Spleen (tissue), 11 donors: ENCODE measurements around the gene BCHE. TPM values are rescaled to one million over a fixed set of nuclear protein-coding genes. Genes with fewer than 3 reads are reported as not detected.

Experiments
- DNase-seq: peaks from one replicate; pipeline ENCODE4 v3.0.0-alpha.2; 2020
- H3K27ac ChIP-seq, 8 donors: fragments of 200-600 bp; sonication (generic) in 7 of 8; 1 replicate in 4 of 8; 2 replicates in 4 of 8; pipeline versions ENCODE4 v1.5.0 to v1.8.0; 2016 to 2021; ENCODE audit warnings: inconsistent platforms in 4 of 8, mild to moderate bottlenecking in 4 of 8, moderate library complexity in 1 of 8
- H3K27me3 ChIP-seq, 7 donors: fragments of 200-600 bp; sonication (generic) in 6 of 7; replicated peaks in 1 of 7; 1 replicate in 4 of 7; 2 replicates in 3 of 7; pipeline versions ENCODE4 v1.5.0 to v1.8.0; 2016 to 2021; ENCODE audit warnings: inconsistent platforms in 3 of 7, mild to moderate bottlenecking in 1 of 7
- H3K36me3 ChIP-seq, 6 donors: fragments of 200-600 bp; sonication (generic) in 5 of 6; 1 replicate in 4 of 6; 2 replicates in 2 of 6; pipeline versions ENCODE4 v1.5.0 to v1.8.0; 2016 to 2021; ENCODE audit warnings: inconsistent platforms in 2 of 6
- H3K4me1 ChIP-seq, 6 donors: fragments of 200-600 bp; sonication (generic) in 5 of 6; 1 replicate in 3 of 6; 2 replicates in 3 of 6; pipeline versions ENCODE4 v1.5.0 to v1.8.0; 2016 to 2021; ENCODE audit warnings: inconsistent platforms in 3 of 6
- H3K4me3 ChIP-seq, 8 donors: fragments of 200-600 bp; sonication (generic) in 7 of 8; 1 replicate in 4 of 8; 2 replicates in 4 of 8; pipeline versions ENCODE4 v1.5.0 to v1.8.0; 2016 to 2021; ENCODE audit warnings: inconsistent platforms in 4 of 8, mild to moderate bottlenecking in 4 of 8, moderate library complexity in 2 of 8
- H3K9me3 ChIP-seq, 8 donors: fragments of 200-600 bp; sonication (generic) in 7 of 8; 1 replicate in 4 of 8; 2 replicates in 4 of 8; pipeline versions ENCODE4 v1.5.0 to v1.8.0; 2016 to 2021; ENCODE audit warnings: inconsistent platforms in 4 of 8
- CTCF ChIP-seq, 11 experiments: fragments of 200-600 bp in 7 of 11; fragments of 450-650 bp in 4 of 11; sonication (generic) in 4 of 11; IDR thresholded peaks in 8 of 11; conservative IDR thresholded peaks in 3 of 11; 1 replicate in 7 of 11; 2 replicates in 4 of 11; pipeline versions ENCODE4 v1.4.0 to v1.8.0; 2016 to 2021; ENCODE audit warnings: antibody characterized with exemption in 11 of 11, inconsistent platforms in 4 of 11, mild to moderate bottlenecking in 1 of 11
- POLR2A ChIP-seq, 3 donors: fragments of 450-650 bp; IDR thresholded peaks; one replicate each; pipeline ENCODE4 v1.5.1; 2017; ENCODE audit warnings: antibody characterized with exemption in 3 of 3, mild to moderate bottlenecking in 1 of 3
- POLR2AphosphoS5 ChIP-seq, 3 donors: sonication (generic); formaldehyde crosslinking; IDR thresholded peaks; one replicate each; pipeline ENCODE4 v1.5.1; 2017; ENCODE audit warnings: antibody characterized with exemption in 3 of 3
- WGBS, 5 donors: extraction: QIAGEN DNeasy Blood & Tissue Kit in 3 of 5; methylation state at CpG; one replicate each; pipeline versions ENCODE4 v1.1.5 to v1.1.7; 2013 to 2018; 5-methylcytosine and 5-hydroxymethylcytosine counted together
- intact Hi-C: fragments of 100-400 bp; cut with DNase I; formaldehyde crosslinking; loops from one replicate; pipeline ENCODE4 v1.15.0; 2023; ENCODE audit warnings: low total_unique reads
- polyA plus RNA-seq, 3 donors: library from polyadenylated mRNA; stranded (reverse); fragments of 200-250 nt; gene quantifications; one replicate each; pipeline ENCODE4 v1.2.1, GENCODE V29; 2013
- total RNA-seq, 7 donors: library from RNA; depleted of rRNA in 3 of 7; stranded (reverse); fragments of >200 nt in 3 of 7; fragmentation: NEBNext Ultra II Directional in 4 of 7; extraction: Animal tissue kit (Norgen Biotek cat#: 25700) in 4 of 7; gene quantifications; one replicate each; pipeline versions ENCODE4 v1.1.0 to v1.2.1, GENCODE V29; 2016 to 2021
- donor health status: healthy with polysubstance abuse.
- donor health status: DM: no; HTN: no; CAD: no; lungs with moderate emphysema.
- donor health status: DM: no; HTN: no; CAD: no.
- donor health status: Bipolar disorder and iron deficiency.
- donor health status: healthy.
- donor health status: DM: no; HTN: no; CAD: no.
- donor health status: DM: yes; HTN: yes; CAD: no.

BCHE gene
- total and polyA plus RNA-seq, 10 donors: 0.93 to 11.4 (median 7.2) TPM

- TF ChIP-seq POLR2A (IDR thresholded peaks at IDR 0.05) (no peak), POLR2AphosphoS5 (IDR thresholded peaks at IDR 0.05) (no peak), CTCF (IDR thresholded peaks at IDR 0.05 in 8 of 11, conservative IDR thresholded peaks at IDR 0.05 in 3 of 11) (no peak)
- Histone ChIP-seq H3K27ac (no peak overlapping the region), H3K27me3 (no peaks in the 10 kb centered on the region), H3K9me3 (peaks cover 0 to 16% (median 5%) of the 10 kb centered on the region in 8 donors), H3K36me3 (no peaks in the 10 kb centered on the region), H3K4me3 (no peak overlapping the region), H3K4me1 (no peaks in the 10 kb centered on the region)
- intact Hi-C loops: no loop called here
- no peak for DNase-seq
Measured at GRCh38 chr3:165778456-165778855, 58.8 kb downstream of the BCHE start.

GRCh38 chr3:165775824-165776223, 61.4 kb downstream of the BCHE start:
- no peak for DNase-seq
- Histone ChIP-seq H3K9me3 (peaks cover 0 to 13% (median 6%) of the 10 kb centered on the region in 8 donors), H3K4me1 (no peaks in the 10 kb centered on the region), H3K27ac (no peak overlapping the region), H3K36me3 (no peaks in the 10 kb centered on the region), H3K27me3 (no peaks in the 10 kb centered on the region), H3K4me3 (no peak overlapping the region)
- TF ChIP-seq POLR2AphosphoS5 (IDR thresholded peaks at IDR 0.05) (no peak), CTCF (IDR thresholded peaks at IDR 0.05 in 8 of 11, conservative IDR thresholded peaks at IDR 0.05 in 3 of 11) (no peak), POLR2A (IDR thresholded peaks at IDR 0.05) (no peak)
- WGBS, 5 donors: 65 to 85% (median 69%) methylated on average over 3 of the region's 3 CpGs
- intact Hi-C loops: no loop called here

- intact Hi-C loops: no loop called here
- H3K4me3 ChIP-seq: no peak overlapping the region
- peaks cover 0 to 16% (median 7%) of the 10 kb centered on the region in 8 donors for H3K9me3 ChIP-seq
- H3K27me3 ChIP-seq: no peaks in the 10 kb centered on the region
- WGBS, 5 donors: 61 to 71% (median 62%) methylated on average over 3 of the region's 3 CpGs
- H3K36me3 ChIP-seq: no peaks in the 10 kb centered on the region
- no peak overlapping the region for H3K27ac ChIP-seq
- TF ChIP-seq POLR2AphosphoS5 (IDR thresholded peaks at IDR 0.05) (no peak), CTCF (IDR thresholded peaks at IDR 0.05 in 8 of 11, conservative IDR thresholded peaks at IDR 0.05 in 3 of 11) (no peak), POLR2A (IDR thresholded peaks at IDR 0.05) (no peak)
- no peak for DNase-seq
- no peaks in the 10 kb centered on the region for H3K4me1 ChIP-seq
Measured at GRCh38 chr3:165770781-165771180, 66.4 kb downstream of the BCHE start.

- Histone ChIP-seq H3K27me3 (no peaks in the 10 kb centered on the region), H3K36me3 (no peaks in the 10 kb centered on the region), H3K4me1 (no peaks in the 10 kb centered on the region), H3K27ac (no peak overlapping the region), H3K4me3 (no peak overlapping the region), H3K9me3 (peaks cover 0 to 16% (median 7%) of the 10 kb centered on the region in 8 donors)
- intact Hi-C loops: no loop called here
- DNase-seq: no peak
- 84 to 92% (median 86%) methylated on average over 4 of the region's 4 CpGs for WGBS, 5 donors
- TF ChIP-seq CTCF (IDR thresholded peaks at IDR 0.05 in 8 of 11, conservative IDR thresholded peaks at IDR 0.05 in 3 of 11) (no peak), POLR2AphosphoS5 (IDR thresholded peaks at IDR 0.05) (no peak), POLR2A (IDR thresholded peaks at IDR 0.05) (no peak)
Measured at GRCh38 chr3:165768680-165769079, 68.5 kb downstream of the BCHE start.
